GM18520 (cell line): ENCODE data around the gene ANKRD55.
"Not testable (repeated sequence)": the region's sequence is repeated elsewhere in the genome, so short reads cannot be mapped to it uniquely, and the experiment has no call there.

Experiments used
- ATAC-seq: cut with Tn5 transposase; IDR thresholded peaks from one replicate; pipeline ENCODE4 v1.9.1; 2021; ENCODE audit not compliant: unreplicated experiment

ANKRD55 gene

DNA sequence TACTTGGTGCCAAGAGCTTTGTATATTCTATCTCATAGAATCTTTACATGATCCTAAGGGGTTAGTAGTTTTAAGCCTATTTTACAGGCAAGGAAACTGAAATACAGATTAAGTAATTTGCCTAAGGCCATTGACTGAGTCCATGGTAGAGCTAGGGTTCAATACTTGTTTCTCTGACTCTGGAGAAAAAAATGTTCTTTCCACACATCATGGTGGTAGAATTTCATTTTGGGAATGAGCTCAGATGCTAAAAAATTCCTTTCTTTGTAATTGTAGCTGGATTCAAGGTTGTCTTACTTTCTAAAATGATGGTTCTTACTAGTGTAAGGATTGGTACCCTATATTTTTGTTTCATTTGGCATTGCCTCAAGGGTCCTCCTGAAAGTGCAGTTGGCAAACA lies 86.0 kb downstream of the ANKRD55 start:
- ATAC-seq: no peak

DNA sequence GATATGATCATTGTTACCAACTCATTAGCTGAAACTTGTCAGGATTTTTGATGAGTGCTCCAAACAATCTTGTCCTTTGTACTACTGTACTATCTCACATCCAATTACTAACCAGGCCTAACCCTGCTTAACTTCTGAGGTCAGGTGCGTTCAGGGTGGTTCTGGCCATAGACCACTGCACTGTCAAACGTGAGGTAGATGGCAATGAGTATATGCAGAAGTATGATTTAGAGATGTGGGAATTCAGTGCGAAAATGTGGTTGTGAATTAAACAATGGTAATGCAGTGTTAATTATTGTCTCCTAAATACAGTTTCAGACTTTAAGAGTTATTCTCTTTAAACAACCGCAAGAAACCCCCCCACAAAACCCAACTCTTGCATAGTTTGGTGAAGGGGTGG lies 86.5 kb downstream of the ANKRD55 start:
- ATAC-seq: no peak

DNA sequence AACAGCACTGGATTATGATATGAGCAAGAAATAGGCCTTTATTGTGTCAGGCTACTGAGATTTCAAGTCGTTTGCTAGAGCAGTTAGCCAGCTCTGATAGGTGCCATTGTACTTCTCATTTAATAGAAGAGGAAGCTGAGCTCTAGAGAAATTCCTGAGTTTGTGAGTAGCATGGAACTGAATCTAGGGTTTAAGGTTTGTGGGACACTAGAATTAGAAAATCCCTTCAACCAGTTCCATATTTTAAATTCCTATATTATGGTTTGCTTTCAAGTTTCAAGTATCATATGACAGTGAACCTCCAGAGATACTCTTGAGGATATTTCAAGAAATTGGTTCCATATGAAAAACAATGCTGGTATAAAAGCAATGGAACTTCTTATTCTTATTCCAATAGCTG lies 87.6 kb downstream of the ANKRD55 start:
- no peak for ATAC-seq

DNA sequence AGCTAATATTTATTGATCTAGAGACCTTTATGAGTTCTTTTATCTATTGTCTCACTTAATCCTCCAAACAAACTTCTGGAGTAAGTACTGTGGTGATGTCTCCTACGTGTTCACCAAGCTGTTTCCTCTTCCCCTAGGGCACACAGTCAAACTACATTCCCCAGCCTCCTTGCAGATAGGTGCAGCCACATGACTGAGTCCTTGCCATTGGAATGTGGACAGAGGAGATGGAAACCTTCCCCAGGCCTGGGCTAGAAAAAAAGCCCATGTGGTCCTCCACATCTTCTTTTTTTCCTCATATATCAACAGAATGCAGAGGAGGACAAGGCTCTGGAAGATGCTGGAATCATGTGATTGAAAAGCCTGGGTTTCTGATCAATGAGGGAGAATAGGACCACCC lies 88.0 kb downstream of the ANKRD55 start:
- ATAC-seq: no peak

- ATAC-seq: no peak
Measured at GRCh38 chr5:56144211-56144610, 88.9 kb downstream of the ANKRD55 start.

DNA sequence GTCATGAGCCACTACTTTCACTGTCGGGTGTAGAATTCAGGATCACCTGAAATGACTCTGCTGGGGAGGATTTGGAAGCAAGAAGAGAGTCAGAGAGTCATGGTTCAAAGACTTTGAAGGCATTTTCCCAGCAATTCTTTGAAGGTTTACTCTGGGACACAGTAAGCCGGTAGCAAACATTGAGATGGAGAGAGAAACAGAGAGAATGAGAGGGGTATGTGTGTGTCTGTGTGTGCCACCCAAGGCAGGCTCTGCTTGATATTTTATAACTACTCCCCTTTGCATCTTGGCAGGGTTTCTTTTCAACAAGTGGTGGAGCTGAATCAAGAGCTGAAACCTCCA lies 89.8 kb downstream of the ANKRD55 start:
- no peak for ATAC-seq

- peak; percentile 77 for ATAC-seq
Measured at GRCh38 chr5:56142614-56143372, 90.3 kb downstream of the ANKRD55 start.

GRCh38 chr5:56142233-56142613 lies 90.9 kb downstream of the ANKRD55 start:
- no peak for ATAC-seq

DNA sequence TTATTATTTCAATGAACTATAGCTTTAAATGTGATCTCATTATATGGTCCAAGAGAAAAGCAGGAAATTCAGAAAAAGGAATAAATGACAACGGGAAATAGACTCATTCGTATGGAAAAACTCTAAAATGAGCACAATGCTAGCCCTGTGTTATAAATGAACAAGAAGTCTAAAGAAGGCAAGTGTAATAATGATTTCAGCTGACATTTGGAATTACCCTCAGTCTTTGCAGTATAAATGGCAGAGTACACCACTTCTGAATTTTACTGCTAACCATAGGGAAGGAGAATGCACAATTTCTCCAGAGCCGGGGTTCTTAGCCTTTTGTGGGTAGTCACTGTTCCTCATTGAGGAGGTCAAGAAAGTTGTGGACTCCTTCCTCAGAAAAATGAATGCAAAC lies 93.1 kb downstream of the ANKRD55 start:
- no peak for ATAC-seq

- no peak for ATAC-seq
Measured at GRCh38 chr5:56130664-56131063, 102.5 kb downstream of the ANKRD55 start.

DNA sequence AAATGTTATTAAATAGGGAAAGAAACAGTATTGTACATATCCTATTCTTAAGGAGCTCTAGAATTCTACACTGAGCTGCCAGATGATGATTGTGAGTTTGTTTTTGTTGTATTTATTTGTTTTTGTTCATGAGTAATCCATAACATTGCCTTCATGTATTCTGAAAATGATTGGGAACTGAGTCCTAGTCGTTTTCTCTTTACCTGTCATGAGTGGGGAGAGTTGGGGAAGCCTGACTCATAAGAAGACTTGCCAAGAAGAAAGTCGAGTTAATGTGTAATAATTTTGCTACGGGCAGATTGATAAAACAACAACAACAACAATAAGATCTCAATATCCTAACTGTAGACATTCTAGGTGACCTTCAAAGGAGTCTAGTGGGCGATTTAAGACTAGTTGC lies 103.8 kb downstream of the ANKRD55 start:
- no peak for ATAC-seq

DNA sequence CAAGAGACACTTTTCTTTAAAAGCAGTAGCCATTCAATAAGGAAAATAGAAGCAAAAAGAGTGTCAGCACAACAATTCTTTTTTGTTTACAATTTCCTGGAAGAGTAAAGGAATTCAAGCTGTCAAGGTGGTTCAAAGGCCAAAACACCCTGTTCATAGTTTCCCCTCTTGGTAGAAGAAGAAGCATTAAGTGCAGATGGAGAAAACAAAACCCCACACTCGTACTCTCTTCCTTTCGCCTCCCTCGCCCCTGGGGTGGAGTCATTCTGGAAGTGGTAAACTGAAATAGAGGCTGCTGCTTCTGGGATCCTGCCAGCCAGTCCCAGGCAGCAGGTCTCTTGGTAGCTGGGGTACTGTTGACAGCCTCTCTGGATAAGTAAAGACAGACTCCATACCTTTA lies 105.0 kb downstream of the ANKRD55 start:
- no peak for ATAC-seq

DNA sequence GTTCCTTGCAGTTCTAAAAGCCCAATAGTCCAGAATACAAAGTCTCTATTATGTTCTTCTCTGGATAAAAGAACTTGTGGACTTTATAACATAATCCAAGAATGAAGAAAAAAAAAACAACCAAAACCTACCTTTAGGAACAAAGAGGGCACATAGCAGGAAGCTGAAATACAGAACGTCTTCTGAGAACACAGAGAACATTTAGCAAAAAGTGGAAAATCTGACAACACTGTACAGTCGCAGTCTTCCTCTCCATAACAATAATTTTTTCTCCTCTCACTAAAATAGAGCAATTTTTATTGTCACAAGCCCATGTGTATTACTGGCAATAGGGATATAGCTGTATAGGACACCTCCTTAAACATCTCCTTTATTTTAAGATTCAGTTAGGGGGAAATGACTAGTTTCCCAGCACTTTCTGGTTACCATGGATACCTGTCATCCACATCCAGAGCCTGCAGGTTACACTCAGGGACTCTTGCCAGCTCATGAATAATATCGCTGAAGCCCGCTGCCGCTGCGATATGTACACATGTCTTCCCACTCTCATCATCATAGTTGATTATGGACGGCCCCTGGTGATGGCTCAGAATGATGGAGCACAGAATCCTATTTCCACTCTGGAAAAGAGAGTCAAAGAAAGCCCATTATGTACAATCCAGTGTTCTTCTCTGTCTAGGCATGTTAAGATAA lies 106.5 kb downstream of the ANKRD55 start:
- ATAC-seq: no peak

DNA sequence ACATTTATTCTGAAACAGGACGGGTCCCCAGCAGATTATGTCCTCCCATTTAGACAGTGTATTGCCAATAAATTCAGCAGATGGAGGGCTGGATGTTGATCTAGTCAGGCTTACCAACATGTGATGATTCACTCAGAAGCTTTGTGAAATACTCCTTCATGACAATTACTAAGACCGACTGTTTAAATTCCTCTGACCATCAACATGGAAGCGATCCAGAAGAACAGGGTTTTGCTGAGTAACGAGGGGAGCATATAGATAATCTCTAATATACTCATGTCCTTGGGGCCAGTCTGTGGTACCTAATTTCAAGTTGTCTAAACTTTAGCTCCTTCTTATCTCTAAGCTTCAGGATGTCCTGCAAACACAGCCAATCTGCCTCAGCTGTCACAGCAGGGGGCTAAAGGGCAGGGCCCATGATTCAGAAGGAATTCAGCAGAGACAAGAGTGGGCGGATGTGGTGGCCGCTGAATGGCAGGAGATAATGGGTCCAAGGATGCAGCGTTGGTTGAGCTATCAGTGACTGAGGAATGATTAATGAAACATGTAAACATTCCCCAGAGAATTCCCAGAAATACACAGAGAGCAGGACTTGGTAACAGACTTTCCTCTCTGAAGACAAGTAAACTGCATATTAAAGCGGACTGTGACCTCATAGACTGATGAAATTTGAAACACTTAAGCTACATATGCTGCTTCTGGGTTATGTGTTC lies 109.4 kb downstream of the ANKRD55 start:
- ATAC-seq: no peak

DNA sequence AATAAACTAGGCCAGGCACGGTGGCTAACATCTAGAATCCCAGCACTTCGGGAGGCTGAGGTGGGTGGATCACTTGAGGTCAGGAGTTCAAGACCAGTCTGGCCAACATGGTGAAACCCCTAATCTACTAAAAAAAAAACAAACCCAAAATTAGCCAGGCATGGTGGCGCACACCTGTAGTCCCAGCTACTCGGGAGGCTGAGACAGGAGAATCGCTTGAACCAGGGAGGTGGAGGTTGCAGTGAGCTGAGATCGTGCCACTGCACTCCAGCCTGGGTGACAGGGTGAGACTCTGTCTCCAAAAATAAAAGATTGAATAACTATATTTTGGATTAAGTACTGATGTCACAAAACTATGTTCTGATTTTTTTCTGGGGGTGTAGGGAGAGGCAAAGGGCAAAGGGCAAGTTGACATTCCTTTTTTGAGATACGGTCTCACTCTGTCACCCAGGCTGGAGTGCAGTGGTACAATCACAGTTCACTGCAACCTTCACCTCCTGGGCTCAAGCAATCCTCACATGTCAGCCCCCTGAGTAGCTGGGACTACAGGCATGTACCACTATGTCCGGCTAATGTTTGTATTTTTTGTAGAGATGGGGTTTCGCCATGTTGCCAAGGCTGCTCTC lies 110.7 kb downstream of the ANKRD55 start:
- not testable (repeated sequence) for ATAC-seq

DNA sequence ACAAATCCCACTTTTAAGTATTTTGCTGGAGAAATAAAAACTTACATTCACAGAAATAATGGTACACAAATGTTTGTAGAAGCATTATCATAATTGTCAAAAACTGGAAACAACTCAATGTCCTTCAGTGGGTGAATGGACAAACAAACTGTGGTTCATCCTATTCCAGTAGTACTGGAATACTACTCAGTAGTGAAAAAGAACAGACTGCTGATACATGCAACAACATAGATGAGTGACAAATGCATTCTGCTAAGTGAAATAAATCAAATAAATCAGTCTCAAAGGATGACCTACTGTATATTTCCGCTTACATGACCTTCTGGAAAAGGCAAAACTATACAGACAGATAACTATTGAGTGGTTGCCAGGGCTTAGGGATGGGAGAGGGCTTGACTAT lies 114.1 kb downstream of the ANKRD55 start:
- ATAC-seq: no peak

DNA sequence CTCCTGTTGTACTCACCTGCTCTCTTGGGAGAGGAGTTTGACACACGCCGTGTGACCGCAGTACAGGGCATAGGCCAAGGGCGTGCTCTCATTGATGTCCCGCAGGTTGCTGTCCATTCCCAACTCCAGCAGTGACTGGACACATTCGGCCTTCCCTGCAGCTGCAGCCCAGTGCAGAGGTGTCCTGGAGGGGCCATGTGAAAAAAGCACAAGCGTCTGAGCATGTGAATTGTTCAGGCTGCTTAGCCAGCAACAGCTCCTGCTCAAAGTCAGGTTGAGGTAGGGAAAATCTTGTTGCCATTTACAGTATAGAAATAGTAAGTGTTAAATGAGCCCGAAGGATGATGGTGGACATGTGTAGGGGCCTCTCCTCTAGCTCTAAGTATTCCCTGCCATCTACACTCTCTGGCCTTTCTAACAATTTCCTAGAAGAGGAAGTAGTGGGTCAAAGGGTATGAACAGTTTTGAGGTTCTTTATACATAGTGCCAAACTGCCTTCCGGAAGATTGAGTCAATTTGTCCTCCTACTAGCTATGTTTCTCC lies 116.5 kb downstream of the ANKRD55 start:
- ATAC-seq: no peak

- no peak for ATAC-seq
Measured at GRCh38 chr5:56115589-56115988, 117.5 kb downstream of the ANKRD55 start.

DNA sequence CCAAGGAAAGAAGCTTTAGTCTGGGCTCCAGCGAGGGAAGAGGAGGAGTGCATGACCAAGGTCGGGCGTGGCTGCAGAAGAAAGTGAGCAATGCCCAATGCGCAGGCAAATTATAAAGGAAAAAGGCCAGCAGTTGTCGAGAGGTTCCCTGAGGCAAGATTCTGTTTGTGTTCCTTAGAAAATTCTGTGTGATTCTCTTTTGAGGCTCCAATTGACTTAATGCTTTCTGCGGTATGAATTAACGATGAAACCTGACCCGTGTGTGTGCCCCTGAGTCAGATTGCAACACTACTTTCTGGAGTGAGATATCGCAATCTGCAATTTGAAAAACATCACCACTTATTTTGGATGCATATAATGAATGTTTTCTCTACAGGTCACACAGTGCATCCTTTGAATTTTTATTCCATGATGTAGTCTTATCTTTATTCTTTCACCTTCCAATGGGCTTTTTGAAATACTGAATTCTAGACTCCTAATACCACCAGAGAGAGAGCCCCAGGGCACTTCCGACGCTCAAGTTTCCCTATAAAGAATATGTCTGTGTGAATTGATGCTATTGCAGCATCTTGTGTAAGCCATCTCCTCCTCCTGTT lies 120.5 kb downstream of the ANKRD55 start:
- no peak for ATAC-seq

DNA sequence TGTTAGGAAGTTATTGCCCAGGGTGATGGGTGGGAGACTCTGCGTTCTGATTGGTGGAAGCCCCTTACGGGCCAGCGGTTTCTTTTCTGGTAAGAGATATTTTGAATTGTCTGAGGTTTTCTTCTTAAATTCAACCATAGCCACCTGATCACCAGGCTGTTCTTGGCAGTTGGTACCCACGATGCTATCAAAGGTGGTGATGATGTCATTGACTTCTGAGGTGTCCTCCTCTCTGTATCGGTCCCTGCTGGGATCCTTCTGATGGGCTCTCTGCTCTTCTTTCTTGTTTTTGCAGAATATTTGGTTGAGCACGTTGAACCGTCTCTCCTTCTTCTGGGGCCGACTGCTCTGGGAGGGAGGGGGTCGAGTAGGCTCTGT lies 121.7 kb downstream of the ANKRD55 start:
- no peak for ATAC-seq
